ENCODE data around the gene OSTN.

Gene OSTN

GRCh38 chr3:191313296-191313695 lies 114.3 kb downstream of the OSTN start:
- H3K27me3 ChIP-seq (replicated peaks), result no peaks in the 10 kb centered on the region
- in situ Hi-C loops (cut with HindIII; ENCODE audit: low pct_ligation_motif_present, low sequenced_read_pairs), result no loop called here
- TF ChIP-seq, protein P1, sequence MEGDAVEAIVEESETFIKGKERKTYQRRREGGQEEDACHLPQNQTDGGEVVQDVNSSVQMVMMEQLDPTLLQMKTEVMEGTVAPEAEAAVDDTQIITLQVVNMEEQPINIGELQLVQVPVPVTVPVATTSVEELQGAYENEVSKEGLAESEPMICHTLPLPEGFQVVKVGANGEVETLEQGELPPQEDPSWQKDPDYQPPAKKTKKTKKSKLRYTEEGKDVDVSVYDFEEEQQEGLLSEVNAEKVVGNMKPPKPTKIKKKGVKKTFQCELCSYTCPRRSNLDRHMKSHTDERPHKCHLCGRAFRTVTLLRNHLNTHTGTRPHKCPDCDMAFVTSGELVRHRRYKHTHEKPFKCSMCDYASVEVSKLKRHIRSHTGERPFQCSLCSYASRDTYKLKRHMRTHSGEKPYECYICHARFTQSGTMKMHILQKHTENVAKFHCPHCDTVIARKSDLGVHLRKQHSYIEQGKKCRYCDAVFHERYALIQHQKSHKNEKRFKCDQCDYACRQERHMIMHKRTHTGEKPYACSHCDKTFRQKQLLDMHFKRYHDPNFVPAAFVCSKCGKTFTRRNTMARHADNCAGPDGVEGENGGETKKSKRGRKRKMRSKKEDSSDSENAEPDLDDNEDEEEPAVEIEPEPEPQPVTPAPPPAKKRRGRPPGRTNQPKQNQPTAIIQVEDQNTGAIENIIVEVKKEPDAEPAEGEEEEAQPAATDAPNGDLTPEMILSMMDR (IDR thresholded peaks at IDR 0.05; ENCODE audit: low read depth, low read length, missing control alignments), result no peak
- no peak for DNase-seq
- H3K4me3 ChIP-seq (ENCODE audit: low read depth, low read length), result no peak overlapping the region
- H3K27ac ChIP-seq, result no peak overlapping the region
- no peaks in the 10 kb centered on the region for H3K36me3 ChIP-seq (replicated peaks)

- TF ChIP-seq, protein P1 (IDR thresholded peaks at IDR 0.05; ENCODE audit: low read depth, low read length, missing control alignments), result no peak
- no peak overlapping the region for H3K27ac ChIP-seq
- no peak for DNase-seq
- no peaks in the 10 kb centered on the region for H3K36me3 ChIP-seq (replicated peaks)
- no peak overlapping the region for H3K4me3 ChIP-seq (ENCODE audit: low read depth, low read length)
- in situ Hi-C loops (cut with HindIII; ENCODE audit: low pct_ligation_motif_present, low sequenced_read_pairs), result no loop called here
- H3K27me3 ChIP-seq (replicated peaks), result no peaks in the 10 kb centered on the region
These were observed 115.2 kb downstream of the OSTN start for GRCh38 chr3:191314109-191314728.

Data from brain microvascular endothelial cell (primary cell).